ENCODE results near the gene GSTM3. TPM values are rescaled to one million over a fixed set of nuclear protein-coding genes. Genes with fewer than 3 reads are reported as not detected.
"Not testable (repeated sequence)": the region's sequence is repeated elsewhere in the genome, so short reads cannot be mapped to it uniquely, and the experiment has no call there.

The GSTM3 gene
- total RNA-seq, 2 donors from 2014 or later, result 46.8 to 68.7 TPM

DNA sequence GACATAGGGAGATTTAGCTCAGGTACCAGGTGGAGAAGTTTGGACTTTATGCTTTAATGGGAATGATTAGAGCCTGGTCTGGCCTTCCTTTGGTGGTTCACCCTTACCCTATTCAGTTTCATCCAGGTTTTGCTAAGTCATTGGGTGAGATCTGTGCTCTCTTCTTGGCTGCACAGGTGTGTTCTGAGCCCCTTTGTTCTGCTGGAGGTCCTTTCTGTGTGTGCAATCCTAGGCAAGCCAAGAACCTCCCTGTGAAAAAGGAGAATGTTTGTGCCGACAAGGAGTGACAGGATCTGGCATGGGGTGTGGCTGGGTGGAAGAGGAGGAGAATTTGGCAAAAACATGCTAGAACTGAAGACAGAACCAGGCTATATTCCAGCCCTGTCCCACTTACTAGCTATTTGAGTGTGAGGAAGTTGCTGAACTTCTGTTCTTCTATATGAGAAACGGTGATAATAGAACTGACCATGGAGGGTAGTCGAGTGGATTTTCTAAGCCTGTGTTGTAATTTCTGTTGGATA lies 24.2 kb downstream of the GSTM3 start:
- intact Hi-C loops (cut with DNase I), result no loop called here
- peak; percentile 21 to 40 for ATAC-seq
- no peak for DNase-seq

DNA sequence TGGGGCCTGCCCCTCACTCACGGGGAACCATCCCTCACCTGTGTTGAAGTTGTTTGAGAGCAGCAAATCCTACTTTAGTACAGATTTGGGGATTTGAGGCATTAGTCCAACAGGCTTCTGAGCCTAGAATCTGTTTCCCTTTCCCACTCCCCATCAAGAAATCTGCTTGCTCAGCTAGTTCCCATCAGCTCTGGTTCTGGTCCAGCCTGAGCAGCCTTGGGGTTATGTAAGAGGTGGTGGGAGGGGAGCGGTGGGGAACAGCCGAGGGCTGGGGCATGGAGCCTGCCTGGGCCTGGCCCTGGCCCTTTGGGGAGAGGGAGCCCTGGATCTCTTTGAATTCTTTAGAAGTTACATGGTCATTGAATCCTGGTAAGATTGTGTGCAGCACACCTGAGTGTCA lies 24.7 kb downstream of the GSTM3 start:
- intact Hi-C loops (cut with DNase I), result no loop called here
- DNase-seq, result no peak
- ATAC-seq, result peak in 1 of 2 donors; percentile 60

- DNase-seq, result no peak
- intact Hi-C loops (cut with DNase I), result no loop called here
- ATAC-seq, result no peak
Observed at GRCh38 chr1:109714661-109715372, 26.0 kb downstream of the GSTM3 start.

GRCh38 chr1:109713636-109714035 lies 27.2 kb downstream of the GSTM3 start:
- ATAC-seq (no peak), DNase-seq (no peak)
- intact Hi-C loops (cut with DNase I), result no loop called here

GRCh38 chr1:109712321-109712864 lies 28.4 kb downstream of the GSTM3 start:
- DNase-seq, result no peak

GRCh38 chr1:109711593-109712320 lies 29.1 kb downstream of the GSTM3 start, which contains the start of gene GSTM5:
TSS of gene GSTM5 (plus strand) at chr1:109712251. CDS start at chr1:109712313, 62 bp downstream.
- intact Hi-C loops (cut with DNase I), result not testable (repeated sequence)
- ATAC-seq (peak; percentile 71 to 80), DNase-seq (peak; percentile 36)

More at GRCh38 chr1:109712321-109712864, 28.4 kb downstream of the GSTM3 start:
- intact Hi-C loops (cut with DNase I), result no loop called here
- ATAC-seq, result peak in 1 of 2 donors; percentile 25

GRCh38 chr1:109709822-109710221 lies 31.0 kb downstream of the GSTM3 start:
- DNase-seq; intact Hi-C loops (cut with DNase I); ATAC-seq: not testable (repeated sequence)

DNA sequence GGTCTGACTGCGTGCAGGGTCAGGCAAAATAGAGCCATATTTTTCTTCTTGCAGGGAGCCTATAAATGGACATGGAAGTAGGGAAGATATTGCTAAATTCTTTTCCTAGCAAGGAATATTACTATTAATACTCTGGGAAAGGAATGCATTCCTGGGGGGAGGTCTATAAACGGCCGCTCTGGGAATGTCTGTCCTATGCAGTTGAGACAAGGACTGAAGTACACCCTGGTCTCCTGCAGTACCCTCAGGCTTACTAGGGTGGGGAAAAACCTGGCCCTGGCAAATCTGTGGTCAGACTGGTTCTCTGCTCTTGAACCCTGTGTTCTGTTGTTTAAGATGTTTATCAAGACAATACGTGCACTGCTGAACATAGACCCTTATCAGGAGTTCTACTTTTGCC lies 31.9 kb downstream of the GSTM3 start:
- intact Hi-C loops (cut with DNase I); DNase-seq; ATAC-seq: not testable (repeated sequence)

DNA sequence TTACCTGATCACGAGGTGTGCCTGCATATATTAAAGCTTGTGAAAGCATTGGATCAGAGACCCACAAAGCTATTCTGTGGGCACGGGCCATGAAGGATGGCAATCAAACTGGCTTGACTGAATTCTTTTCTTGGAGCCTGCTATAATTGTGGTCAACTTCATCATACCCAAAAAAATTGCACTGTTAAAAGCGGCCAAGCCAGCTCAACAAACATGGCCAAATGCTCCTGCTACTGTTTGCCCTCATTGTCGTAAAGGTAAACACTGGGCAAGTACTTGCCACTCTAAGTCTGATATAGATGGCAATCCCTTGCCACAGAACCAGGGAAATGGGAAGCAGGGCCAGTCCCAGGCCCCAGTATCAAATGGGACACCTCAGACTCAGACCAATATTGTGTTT lies 35.4 kb downstream of the GSTM3 start:
- DNase-seq (no peak), ATAC-seq (no peak)
- intact Hi-C loops (cut with DNase I), result no loop called here

DNA sequence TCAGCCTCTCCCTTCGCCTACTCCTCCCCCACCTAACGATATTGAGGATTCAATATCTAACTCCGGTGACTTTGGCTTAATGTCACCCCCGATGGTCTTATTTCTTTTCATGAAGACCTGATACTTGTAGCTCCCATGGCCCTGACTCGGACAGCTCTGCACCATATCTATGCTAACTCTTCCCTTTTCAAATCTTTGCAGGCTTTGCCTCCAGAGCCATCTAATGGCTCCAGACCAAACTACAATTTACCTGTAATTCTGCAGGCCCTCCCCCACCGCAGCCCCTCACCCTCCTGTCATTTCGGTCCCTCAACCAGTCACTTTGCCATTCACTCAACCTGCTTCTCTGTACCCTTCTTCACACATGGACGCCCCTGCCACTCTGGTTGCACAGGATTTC lies 36.7 kb downstream of the GSTM3 start:
- no peak for ATAC-seq
- intact Hi-C loops (cut with DNase I), result no loop called here
- DNase-seq, result no peak

DNA sequence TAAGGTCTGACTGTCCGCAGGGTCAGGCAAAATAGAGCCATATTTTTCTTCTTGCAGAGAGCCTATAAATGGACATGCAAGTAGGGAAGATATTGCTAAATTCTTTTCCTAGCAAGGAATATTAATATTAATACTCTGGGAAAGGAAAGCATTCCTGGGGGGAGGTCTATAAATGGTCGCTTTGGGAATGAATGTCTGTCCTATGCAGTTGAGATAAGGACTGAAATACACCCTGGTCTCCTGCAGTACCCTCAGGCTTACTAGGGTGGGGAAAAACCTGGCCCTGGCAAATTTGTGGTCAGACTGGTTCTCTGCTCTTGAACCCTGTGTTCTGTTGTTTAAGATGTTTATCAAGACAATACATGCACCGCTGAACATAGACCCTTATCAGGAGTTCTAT lies 37.9 kb downstream of the GSTM3 start:
- DNase-seq; ATAC-seq; intact Hi-C loops (cut with DNase I): not testable (repeated sequence)

GRCh38 chr1:109697861-109698260 lies 43.0 kb downstream of the GSTM3 start:
- intact Hi-C loops (cut with DNase I); DNase-seq; ATAC-seq: not testable (repeated sequence)

DNA sequence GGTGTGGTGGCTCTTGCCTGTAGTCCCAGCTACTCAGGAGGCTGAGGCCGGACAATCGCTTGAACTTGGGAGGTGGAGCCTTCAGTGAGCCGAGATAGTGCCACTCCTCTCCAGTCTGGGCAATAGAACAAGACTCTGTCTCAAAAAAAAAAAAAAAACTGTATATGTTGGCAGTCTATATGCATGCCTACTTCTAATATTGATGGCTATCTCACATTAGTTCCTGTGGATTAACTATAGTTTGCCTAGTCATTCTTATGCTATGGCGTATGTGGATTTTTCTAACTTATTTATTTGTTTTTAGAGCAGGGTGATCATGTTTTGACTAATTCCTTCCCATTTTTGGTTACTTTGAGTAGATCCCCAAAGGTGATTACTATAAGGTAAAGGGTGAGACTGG lies 43.8 kb downstream of the GSTM3 start:
- ATAC-seq, result no peak
- no peak for DNase-seq

DNA sequence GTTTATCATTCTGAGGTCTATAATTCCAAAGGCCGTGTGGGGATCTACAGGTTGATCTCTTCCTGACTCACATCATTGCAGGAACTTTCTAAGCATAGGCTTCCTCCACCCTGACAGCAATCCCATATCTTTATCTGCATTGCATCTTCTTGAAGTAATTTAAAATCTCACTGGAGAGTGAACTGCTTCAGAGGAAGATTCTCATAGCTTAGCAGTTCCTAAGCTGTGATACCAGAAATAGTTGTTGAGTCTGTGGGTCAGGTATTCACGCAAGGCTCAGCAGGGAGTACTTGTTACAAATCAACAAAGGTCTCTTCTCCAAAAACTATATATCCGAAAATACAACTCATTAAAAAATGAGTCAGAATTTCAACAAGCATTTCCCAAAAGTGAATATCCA lies 45.7 kb downstream of the GSTM3 start:
- DNase-seq; ATAC-seq; intact Hi-C loops (cut with DNase I): not testable (repeated sequence)

More for the DNA sequence above, 43.8 kb downstream of the GSTM3 start:
- intact Hi-C loops (cut with DNase I), result no loop called here

- DNase-seq; ATAC-seq; intact Hi-C loops (cut with DNase I): not testable (repeated sequence)
Observed at GRCh38 chr1:109694400-109694799, 46.4 kb downstream of the GSTM3 start.

DNA sequence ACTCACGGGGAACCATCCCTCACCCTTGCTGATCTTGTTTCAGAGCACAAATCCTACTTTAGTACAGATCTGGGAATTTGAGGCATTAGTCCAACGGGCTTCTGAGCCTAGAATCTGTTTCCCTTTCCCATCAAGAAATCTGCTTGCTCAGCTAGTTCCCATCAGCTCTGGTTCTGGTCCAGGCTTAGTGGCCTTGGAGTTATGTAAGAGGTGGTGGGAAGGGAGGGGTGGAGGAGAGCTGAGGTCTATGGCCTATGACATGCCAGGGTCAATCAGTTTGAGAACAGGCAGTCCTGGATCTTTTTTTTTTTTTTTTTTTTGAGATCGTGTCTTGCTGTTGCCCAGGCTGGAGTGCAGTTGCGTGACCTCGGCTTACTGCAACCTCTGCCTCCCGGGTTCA lies 49.1 kb downstream of the GSTM3 start:
- ATAC-seq, result no peak
- DNase-seq, result no peak
- intact Hi-C loops (cut with DNase I), result no loop called here

GRCh38 chr1:109689844-109690405 lies 50.9 kb downstream of the GSTM3 start:
- intact Hi-C loops (cut with DNase I), result no loop called here
- no peak for DNase-seq

DNA sequence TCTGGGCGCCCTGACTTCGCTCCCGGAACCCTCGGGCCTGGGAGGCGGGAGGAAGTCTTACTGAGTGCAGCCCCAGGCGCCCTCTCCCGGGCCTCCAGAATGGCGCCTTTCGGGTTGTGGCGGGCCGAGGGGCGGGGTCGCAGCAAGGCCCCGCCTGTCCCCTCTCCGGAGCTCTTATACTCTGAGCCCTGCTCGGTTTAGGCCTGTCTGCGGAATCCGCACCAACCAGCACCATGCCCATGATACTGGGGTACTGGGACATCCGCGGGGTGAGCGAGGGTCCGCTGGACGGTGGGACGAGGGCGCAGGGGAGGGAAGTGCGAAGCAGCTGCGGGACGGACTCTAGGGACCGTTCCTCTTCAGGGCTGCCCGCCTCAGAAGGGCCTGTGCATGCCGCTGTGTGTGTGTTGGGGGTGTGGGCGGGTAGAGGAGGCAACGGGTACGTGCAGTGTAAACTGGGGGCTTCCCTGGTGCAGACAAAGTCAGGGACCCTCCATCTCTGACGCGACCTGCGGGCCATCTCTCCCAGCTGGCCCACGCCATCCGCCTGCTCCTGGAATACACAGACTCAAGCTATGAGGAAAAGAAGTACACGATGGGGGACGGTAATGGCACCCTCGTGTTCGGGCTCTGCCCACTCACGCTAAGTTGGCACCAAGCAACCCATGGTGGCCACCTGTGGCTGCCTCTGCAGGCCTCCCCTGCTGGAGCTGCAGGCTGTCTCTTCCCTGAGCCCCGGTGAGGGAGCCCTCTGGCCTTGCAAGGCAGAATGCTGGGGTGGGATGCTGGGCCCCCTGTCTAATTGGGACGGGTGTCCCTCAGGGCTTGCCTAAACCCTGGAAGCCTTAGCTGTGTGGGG lies 53.0 kb downstream of the GSTM3 start, which contains the start of gene GSTM1:
Gene GSTM1, plus strand, starts transcription at position 177 of the 859 bp plus-strand sequence. Its CDS starts 57 bp downstream, at position 234.
- peak in 1 of 2 donors; percentile 99 for ATAC-seq

More at GRCh38 chr1:109689844-109690405, 50.9 kb downstream of the GSTM3 start:
- no peak for ATAC-seq

More for the DNA sequence above, 53.0 kb downstream of the GSTM3 start, which contains the start of gene GSTM1:
- DNase-seq, result no peak
- intact Hi-C loops (cut with DNase I), result no loop called here
